Urothelium cell line (cell line): ENCODE results near the gene IL5.
"Not testable (repeated sequence)": the region's sequence is repeated elsewhere in the genome, so short reads cannot be mapped to it uniquely, and the experiment has no call there.

Source experiments
- DNase-seq: peaks from one replicate; pipeline ENCODE4 v3.0.0; 2011; ENCODE audit warnings: low spot score, mixed read lengths
- FAIRE-seq: peaks from 2 replicates; lab custom pipeline; 2011; peaks lifted over from hg19 to GRCh38; lab: Jason Lieb, UNC

Gene IL5

GRCh38 chr5:132543472-132544201, at the start of gene IL5:
Gene IL5 (minus strand): TSS chr5:132543522. CDS start chr5:132543478, 44 bp downstream.
- FAIRE-seq = no peak
- no peak for DNase-seq

- FAIRE-seq (peak; percentile 61), DNase-seq (no peak)
Observed at GRCh38 chr5:132592521-132592920, 49.2 kb upstream of the IL5 start.

GRCh38 chr5:132591145-132591544, 47.8 kb upstream of the IL5 start:
- no peak for FAIRE-seq

DNA sequence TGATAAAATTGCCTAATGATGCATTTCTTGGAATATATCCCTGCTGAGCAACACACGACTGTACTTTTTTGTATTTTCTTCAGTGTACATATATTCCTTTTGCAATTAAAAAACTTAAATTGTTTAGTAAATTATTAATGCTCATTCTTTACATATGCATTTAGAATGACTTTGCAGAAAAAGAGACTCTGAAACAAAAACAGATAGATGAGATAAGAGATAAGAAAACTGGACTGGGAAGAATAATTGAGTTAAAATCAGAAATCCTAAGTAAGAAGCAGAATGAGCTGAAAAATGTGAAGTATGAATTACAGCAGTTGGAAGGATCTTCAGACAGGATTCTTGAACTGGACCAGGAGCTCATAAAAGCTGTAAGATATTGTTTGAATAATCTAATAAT, 46.1 kb upstream of the IL5 start:
- DNase-seq = no peak
- FAIRE-seq = no peak

More at GRCh38 chr5:132591145-132591544, 47.8 kb upstream of the IL5 start:
- no peak for DNase-seq

GRCh38 chr5:132586063-132586462, 42.7 kb upstream of the IL5 start:
- DNase-seq (no peak), FAIRE-seq (no peak)

DNA sequence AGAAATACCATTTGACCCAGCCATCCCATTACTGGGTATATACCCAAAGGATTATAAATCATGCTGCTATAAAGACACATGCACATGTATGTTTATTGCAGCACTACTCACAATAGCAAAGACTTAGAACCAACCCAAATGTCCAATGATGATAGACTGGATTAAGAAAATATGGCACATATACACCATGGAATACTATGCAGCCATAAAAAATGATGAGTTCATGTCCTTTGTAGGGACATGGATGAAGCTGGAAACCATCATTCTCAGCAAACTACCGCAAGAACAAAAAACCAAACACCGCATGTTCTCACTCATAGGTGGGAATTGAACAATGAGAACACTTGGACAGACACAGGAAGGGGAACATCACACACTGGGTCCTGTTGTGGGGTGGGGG, 41.2 kb upstream of the IL5 start:
- DNase-seq, FAIRE-seq: not testable (repeated sequence)

GRCh38 chr5:132576123-132576522, 32.8 kb upstream of the IL5 start:
- DNase-seq = no peak
- FAIRE-seq = no peak

DNA sequence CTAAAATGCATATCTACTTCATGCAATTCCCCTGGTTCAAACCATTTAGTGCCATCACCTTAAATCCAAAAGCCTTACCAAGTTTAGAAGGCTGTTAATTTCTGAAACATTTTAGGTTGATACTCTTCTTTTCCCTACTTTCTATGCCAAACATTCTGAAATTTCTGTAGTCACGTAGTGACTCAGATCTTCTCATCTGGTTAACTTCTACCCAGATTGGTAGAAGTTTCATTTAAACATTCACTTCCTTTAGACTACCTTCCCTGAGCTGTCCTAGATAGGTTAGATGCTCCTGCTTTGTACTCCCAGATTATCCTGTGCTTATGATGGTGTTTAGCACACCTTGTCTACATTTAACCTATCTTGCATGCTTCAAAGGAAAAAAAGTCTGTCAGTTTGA, 23.3 kb upstream of the IL5 start:
- DNase-seq = no peak

GRCh38 chr5:132564555-132564954, 21.2 kb upstream of the IL5 start:
- DNase-seq, FAIRE-seq: not testable (repeated sequence)

More for the DNA sequence above, 23.3 kb upstream of the IL5 start:
- no peak for FAIRE-seq

DNA sequence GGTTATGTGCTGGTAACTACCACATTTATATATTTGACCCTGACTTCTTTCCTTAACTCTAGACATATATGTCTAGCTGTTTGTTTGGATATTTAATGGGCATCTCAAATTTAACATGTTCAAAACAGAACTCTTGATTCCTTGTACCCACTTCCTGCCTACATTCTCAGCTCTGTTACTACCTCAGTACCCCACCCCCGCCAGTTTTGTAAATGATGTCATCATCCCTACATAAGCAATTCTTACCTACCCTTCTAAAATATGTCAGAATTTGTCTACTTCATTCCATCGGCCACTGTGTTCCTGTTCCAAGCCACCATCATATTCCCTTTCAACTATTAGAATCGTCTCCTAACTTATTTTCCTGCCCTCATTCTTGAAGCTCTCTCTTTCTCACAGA, 18.3 kb upstream of the IL5 start:
- DNase-seq = peak; percentile 13
- no peak for FAIRE-seq

- DNase-seq (no peak), FAIRE-seq (no peak)
Observed at GRCh38 chr5:132559383-132560060, 16.2 kb upstream of the IL5 start.

GRCh38 chr5:132557478-132558172, 14.3 kb upstream of the IL5 start:
- peak; percentile 51 for DNase-seq
- no peak for FAIRE-seq

DNA sequence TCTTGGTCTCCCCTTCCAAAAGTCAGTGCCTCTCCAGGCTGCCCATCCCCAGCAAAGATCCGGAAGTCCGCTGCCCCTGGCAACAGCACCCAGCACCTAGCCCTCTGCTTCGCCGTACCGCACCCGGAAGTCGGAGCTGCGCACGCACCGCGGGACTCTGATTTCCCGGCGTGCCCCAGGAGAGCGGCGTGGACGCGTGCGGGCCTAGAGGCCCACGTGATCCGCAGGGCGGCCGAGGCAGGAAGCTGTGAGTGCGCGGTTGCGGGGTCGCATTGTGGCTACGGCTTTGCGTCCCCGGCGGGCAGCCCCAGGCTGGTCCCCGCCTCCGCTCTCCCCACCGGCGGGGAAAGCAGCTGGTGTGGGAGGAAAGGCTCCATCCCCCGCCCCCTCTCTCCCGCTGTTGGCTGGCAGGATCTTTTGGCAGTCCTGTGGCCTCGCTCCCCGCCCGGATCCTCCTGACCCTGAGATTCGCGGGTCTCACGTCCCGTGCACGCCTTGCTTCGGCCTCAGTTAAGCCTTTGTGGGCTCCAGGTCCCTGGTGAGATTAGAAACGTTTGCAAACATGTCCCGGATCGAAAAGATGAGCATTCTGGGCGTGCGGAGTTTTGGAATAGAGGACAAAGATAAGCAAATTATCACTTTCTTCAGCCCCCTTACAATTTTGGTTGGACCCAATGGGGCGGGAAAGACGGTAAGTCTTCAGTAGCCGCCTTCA, 13.6 kb upstream of the IL5 start, which contains the start of gene RAD50:
Gene RAD50, plus strand, starts transcription at position 215 of the 715 bp plus-strand sequence. Its CDS starts 348 bp downstream, at position 563.
- peak; percentile 75 for FAIRE-seq
- DNase-seq = peak; percentile 91

DNA sequence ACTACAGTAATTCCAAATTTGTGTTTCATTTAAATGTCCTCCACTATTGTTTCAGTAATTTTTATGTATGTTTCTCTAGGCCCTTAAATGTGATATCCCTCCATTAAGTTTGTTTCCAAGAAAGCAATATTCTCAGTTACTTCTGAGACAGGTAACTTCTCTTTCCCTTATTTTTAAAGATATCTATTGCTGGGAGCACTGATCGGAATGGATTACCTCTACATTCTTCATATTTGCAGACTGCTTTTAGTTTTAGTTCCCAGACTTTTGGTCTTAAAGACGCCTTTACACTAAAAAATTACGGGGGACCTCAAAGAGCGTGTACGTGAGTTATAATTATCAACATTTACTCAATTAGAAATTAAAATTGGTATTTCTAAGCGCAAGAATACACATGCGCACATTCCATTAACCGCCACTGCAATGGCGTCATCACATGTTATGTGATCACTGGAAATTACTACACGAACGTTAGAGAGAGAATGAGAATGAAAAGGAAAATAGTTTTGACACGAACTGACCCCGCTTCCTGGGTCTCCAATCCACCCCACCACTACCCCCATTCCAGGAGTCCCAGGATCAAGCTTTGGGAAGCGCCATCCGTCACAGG, 12.9 kb upstream of the IL5 start:
- FAIRE-seq = no peak
- DNase-seq = no peak

GRCh38 chr5:132549576-132549975, 6.3 kb upstream of the IL5 start:
- no peak for FAIRE-seq

DNA sequence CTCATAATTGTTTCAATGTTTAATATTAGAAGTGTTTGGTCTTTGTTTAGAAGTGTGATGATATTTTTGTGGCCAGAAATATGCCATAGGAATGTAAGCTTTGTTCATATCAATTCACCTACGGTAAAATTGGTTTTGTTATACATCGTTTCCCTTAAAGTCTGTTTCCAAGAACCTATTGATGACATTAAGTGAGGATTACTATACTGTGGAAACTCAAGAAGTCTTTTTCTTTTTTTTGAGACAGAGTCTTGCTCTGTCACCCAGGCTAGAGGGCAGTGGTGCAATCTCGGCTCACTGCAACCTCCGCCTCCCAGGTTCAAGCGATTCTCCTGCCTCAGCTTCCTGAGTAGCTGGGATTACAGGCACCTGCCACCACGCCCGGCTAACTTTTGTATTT, 5.5 kb upstream of the IL5 start:
- not testable (repeated sequence) for FAIRE-seq

More at GRCh38 chr5:132549576-132549975, 6.3 kb upstream of the IL5 start:
- no peak for DNase-seq

DNA sequence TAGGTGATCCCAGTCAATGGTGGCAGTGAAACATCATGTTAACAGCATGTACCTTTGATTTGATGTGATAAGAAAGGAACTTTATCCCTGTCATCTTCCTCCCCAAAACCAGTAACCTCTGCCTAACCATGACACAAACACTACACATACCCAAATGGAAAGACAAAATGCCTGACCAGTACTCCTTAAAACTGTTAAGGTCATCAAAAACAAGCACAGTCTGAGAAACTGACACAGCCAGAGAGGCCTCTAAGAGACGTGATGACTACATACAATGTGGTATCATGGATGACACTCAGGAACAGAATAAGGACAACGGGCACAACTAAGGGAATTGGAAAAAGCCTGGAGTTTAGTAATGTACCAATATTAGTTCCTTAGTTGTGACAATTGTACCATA, 3.9 kb upstream of the IL5 start:
- no peak for FAIRE-seq
- no peak for DNase-seq

More for the DNA sequence above, 5.5 kb upstream of the IL5 start:
- not testable (repeated sequence) for DNase-seq

- FAIRE-seq (no peak), DNase-seq (no peak)
Observed at GRCh38 chr5:132546108-132546507, 2.8 kb upstream of the IL5 start.

DNA sequence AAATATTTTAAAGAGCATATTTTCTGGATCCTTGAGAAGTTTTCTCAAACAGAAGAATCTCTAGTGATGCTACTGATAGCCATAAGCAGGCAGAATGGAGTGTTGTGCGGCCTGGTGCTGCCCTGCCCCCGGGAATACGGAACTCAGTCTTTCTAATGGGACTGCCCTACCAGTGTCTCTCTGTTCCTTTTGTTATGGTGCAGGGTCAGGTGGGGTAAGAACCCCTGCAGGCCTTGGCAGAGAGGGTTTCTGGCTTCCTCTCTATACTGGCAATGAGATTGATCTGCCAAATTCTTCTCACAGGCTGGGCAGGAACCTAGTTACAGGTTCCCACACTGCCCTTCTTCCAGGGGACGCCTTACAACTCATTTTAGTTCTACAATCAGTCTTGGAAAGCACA, 2.6 kb downstream of the IL5 start:
- no peak for DNase-seq
- no peak for FAIRE-seq

DNA sequence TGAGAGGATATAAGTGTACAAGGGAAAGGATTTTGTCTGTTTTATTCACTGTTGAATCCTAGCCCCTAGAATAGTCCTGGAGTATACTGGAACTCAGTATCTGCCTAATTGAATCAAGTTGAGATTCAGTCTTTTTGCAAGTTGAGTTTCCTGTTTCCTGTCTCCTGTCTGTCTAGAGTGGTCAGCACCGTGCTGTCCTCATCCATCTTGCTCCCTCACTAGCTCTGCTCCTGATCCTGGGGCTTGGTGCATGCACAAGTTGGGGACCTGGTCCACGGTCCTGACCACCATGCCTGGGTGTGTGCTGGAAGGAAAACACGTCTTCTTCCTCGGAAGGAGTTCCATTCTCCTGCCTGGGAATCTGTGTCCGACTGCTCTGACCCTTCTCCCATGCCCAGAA, 3.2 kb downstream of the IL5 start:
- no peak for DNase-seq

More for the DNA sequence above, 3.2 kb downstream of the IL5 start:
- no peak for FAIRE-seq
